BJ (cell line): ENCODE measurements around the gene CPA2. TPM values are rescaled to one million over a fixed set of nuclear protein-coding genes. Genes with fewer than 3 reads are reported as not detected.

Experiments used
- CTCF ChIA-PET: fragments of 350-600 bp; formaldehyde crosslinking; extraction: SDS; loops from one replicate; lab custom pipeline; 2021; ENCODE audit warnings: antibody characterized with exemption, inconsistent platforms; lab: Yijun Ruan, JAX
- POLR2A ChIA-PET: fragments of 300-600 bp; sonication (Branson Sonifier 250); formaldehyde crosslinking; extraction: SDS; loops from one replicate; lab custom pipeline; 2021; ENCODE audit warnings: antibody characterized with exemption; lab: Charles Lee
- DNase-seq: peaks from one replicate; pipeline ENCODE4 v3.0.0-alpha.2; 2011; ENCODE audit warnings: low read depth
- H3K27me3 ChIP-seq: 2 replicates; pipeline ENCODE4 v1.6.0; 2011; ENCODE audit warnings: low read length; ENCODE audit not compliant: control insufficient read depth, insufficient read depth
- H3K36me3 ChIP-seq: 2 replicates; pipeline ENCODE4 v1.5.1; 2011; ENCODE audit warnings: low read length; ENCODE audit not compliant: control insufficient read depth, insufficient read depth
- H3K4me3 ChIP-seq: 2 replicates; pipeline ENCODE4 v1.5.1; 2011; ENCODE audit warnings: low read depth, mild to moderate bottlenecking, control low read depth, low read length
- polyA plus RNA-seq: library from polyadenylated mRNA; depleted of rRNA; stranded (reverse); fragments of >200 nt; gene quantifications from 2 replicates; pipeline ENCODE4 v1.2.3, GENCODE V29; 2011
- TF ChIP-seq, protein P1 (sequence below): IDR thresholded peaks from 2 replicates; pipeline ENCODE4 v1.5.1; 2011; ENCODE audit warnings: low read depth, mild to moderate bottlenecking, control low read depth, inconsistent platforms, low read length, moderate library complexity; ENCODE audit not compliant: insufficient read depth

The CPA2 gene
- polyA plus RNA-seq, 1 experiment = not detected

DNA sequence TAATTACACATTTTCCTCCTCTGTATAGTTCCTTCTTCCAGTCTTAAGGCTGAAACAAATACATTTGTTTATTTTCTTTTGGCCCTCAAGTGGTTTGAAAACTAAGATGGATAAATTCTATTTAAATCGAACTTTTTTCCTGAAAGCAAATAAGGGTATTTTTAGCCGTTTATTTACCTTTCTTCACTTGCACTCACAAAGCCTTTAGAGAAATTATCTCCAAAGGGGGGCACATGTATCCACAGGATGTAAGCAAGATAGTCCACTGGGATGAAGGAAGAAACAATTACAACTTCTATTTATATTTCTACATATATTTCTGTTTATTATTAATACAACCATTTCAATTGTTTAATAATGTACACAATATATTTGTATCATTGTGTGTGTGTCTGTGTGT, 36.5 kb downstream of the CPA2 start:
- TF ChIP-seq, protein P1, sequence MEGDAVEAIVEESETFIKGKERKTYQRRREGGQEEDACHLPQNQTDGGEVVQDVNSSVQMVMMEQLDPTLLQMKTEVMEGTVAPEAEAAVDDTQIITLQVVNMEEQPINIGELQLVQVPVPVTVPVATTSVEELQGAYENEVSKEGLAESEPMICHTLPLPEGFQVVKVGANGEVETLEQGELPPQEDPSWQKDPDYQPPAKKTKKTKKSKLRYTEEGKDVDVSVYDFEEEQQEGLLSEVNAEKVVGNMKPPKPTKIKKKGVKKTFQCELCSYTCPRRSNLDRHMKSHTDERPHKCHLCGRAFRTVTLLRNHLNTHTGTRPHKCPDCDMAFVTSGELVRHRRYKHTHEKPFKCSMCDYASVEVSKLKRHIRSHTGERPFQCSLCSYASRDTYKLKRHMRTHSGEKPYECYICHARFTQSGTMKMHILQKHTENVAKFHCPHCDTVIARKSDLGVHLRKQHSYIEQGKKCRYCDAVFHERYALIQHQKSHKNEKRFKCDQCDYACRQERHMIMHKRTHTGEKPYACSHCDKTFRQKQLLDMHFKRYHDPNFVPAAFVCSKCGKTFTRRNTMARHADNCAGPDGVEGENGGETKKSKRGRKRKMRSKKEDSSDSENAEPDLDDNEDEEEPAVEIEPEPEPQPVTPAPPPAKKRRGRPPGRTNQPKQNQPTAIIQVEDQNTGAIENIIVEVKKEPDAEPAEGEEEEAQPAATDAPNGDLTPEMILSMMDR = no peak
- H3K27me3 ChIP-seq = no peaks in the 10 kb centered on the region
- CTCF ChIA-PET = no interaction called here
- no peak overlapping the region for H3K4me3 ChIP-seq
- POLR2A ChIA-PET = interaction anchor here (0.7 kb wide), 1 partner anchor 207 kb away, joined by 3 read pairs; no protein-coding TSS in a partner anchor
- H3K36me3 ChIP-seq = peaks cover 13% of the 10 kb centered on the region
- no peak for DNase-seq

DNA sequence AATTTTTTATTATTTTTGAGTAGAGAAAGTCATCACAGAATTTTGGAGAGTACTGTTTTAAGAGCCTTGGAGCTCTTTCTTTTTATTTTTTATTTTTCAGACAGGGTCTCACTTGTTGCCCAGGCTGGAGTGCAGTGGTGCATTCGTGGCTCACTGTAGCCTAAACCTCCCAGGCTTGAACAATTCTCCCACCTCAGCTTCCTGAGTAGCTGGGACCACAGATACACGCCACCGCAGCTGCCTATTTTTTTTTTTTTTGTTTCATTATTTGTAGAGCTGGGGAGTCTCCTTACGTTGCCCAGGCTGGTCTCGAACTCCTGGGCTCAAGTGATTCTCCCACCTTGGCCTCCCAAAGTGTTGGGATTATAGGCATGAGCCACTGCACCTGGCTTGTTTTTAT, 36.9 kb downstream of the CPA2 start:
- CTCF ChIA-PET = no interaction called here
- H3K36me3 ChIP-seq = peaks cover 13% of the 10 kb centered on the region
- TF ChIP-seq, protein P1 = no peak
- DNase-seq = no peak
- no peak overlapping the region for H3K4me3 ChIP-seq
- POLR2A ChIA-PET = interaction anchor here (0.7 kb wide), 1 partner anchor 207 kb away, joined by 3 read pairs; no protein-coding TSS in a partner anchor
- H3K27me3 ChIP-seq = no peaks in the 10 kb centered on the region

DNA sequence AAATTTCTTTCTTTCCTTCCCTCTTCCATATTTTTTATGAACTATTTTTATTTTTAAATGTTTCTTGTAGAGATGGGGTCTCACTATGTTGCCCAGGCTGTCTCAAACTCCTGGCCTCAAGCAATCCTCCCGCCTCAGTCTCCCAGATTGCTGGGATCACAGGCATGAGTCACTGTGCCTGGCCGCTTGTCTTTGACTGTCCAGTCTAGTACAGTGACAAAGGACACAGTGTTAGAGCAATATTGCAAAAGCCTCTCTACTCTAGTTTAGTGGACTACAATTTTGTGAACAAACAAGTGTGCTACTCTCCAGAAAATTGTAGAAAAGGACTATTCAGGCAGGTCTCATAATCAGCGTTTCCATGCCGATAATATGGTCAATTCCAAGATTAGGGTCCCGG, 37.3 kb downstream of the CPA2 start:
- POLR2A ChIA-PET = no interaction called here
- TF ChIP-seq, protein P1 = no peak
- no peaks in the 10 kb centered on the region for H3K27me3 ChIP-seq
- CTCF ChIA-PET = no interaction called here
- H3K4me3 ChIP-seq = no peak overlapping the region
- no peak for DNase-seq
- H3K36me3 ChIP-seq = peaks cover 13% of the 10 kb centered on the region

DNA sequence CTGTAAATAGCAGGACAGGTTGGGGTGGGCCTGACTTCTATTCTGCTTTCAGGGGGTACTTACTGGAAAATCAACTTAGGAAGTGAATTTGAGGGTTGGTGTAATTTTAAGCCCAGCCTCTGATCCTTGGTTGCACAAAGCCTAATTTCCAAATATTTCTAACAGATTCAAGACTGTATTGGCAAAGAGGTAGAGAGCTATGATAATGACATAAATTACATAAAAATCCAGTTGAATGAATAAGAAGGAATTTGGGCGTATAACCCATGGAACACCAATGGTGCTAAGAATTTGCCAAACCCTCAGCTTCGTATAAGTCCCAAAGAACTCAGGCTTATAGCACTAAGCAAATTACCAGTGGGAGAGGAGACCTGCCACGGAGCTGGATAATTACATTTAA, 38.2 kb downstream of the CPA2 start:
- POLR2A ChIA-PET = no interaction called here
- CTCF ChIA-PET = interaction anchor here (0.8 kb wide), 1 partner anchor 11 kb away, joined by 3 read pairs; no protein-coding TSS in a partner anchor
- TF ChIP-seq, protein P1 = no peak
- Histone ChIP-seq H3K4me3 (no peak overlapping the region), H3K27me3 (no peaks in the 10 kb centered on the region), H3K36me3 (peaks cover 9% of the 10 kb centered on the region)
- DNase-seq = no peak

DNA sequence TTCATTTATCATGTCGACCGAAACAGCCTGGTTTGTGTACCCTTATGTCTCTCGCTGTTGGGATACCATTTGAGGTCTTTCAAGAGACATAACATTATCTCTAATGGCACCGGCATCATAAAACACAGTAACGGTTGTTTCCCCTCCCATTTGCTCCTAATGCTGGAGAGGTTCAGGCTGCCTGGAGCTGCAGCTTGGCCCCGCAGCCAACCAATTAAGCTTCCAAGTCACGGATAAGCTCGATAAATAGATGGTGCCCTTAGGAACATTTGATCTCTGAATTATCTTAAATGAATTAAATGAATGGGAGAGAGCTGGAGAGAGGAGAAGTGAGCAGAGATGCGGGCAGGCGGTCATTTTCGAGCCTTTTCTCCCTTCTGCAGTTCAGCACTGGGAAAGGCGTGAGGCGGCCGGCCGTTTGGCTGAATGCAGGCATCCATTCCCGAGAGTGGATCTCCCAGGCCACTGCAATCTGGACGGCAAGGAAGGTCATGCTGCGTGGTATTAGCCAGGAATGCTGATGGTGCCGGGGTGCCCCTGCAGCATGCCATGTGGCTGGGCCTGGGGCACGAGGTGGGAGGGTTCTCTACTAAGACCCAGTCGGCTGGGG, 38.9 kb downstream of the CPA2 start:
- POLR2A ChIA-PET = no interaction called here
- DNase-seq = no peak
- Histone ChIP-seq H3K27me3 (no peaks in the 10 kb centered on the region), H3K36me3 (peaks cover 11% of the 10 kb centered on the region), H3K4me3 (no peak overlapping the region)
- CTCF ChIA-PET = interaction anchor here (0.8 kb wide), 1 partner anchor 11 kb away, joined by 3 read pairs; no protein-coding TSS in a partner anchor
- TF ChIP-seq, protein P1 = no peak
